COLO829 (cell line): ENCODE results near the gene OPCML.
A peak's percentile ranks its signal among the peaks of the same experiment; 100 is the strongest.

Experiments used
- DNase-seq: peaks from one replicate; pipeline ENCODE4 v3.0.0; 2012; ENCODE audit warnings: low spot score

The OPCML gene

DNA sequence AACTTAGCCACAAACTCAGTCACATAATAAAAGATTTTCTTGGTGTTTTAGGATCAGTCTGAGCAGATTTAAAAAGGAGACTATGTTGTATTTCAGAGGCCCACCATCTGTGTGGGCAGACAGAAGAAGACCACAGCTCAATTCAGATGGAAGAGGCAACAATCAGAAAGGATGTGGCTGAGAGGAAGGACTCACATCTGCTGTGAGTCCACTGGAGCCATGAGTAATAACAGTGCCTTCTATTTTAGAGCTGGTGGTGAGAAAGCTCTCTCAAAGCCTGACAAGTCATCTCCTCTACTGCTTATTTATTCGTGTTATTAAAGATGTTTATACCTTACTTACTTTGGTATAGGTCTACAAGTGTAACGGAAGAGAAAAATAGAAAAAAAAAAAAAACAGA lies 357.2 kb downstream of the OPCML start:
- DNase-seq = no peak

DNA sequence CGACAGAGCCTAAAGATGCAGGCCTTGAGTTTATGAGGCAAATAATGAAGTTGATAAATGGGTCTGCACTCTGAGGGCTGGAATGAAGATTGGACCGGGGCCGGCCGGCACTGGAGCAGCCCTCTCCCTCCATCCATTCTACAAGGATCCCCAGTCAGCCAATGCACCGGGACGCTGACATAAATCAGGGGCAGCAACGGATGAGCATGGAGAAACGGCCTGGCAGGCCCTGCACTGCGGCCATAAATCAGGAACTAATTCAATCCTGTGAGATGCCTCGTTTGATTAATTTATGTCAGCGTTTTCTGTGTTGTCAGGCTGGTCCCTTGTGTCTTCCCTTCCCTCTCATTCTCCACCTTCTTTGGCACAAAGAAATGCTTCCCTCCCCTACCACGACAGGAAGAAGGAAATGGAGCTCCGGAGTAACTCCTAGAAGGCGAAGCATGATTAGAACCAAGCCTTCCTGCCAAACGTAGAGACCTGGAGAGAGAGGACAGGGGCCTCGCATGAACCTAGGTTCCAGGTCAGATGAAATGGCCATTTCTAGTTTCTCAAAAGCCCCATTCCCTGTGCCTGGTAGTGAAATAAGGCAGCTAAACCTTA lies 358.4 kb downstream of the OPCML start:
- DNase-seq = no peak

DNA sequence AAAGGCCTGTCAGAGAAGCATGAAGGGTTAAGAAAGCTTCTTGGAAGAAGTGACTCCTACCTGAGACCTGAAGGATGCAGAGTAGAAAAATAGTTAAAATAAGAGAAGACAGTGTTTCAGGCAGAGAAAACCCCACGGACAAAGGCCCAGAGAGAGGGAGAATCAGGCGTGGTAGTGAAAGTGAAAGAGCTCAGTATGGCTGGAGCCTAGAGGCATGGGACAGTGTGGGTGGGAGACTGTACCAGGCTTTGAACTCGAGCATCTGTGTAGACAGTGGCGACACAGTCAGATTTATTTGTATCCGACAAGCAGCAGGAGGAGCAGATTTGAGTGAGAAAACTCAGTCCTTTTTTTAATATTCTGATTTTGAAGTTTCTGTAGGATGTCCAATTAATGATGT lies 360.0 kb downstream of the OPCML start:
- no peak for DNase-seq

DNA sequence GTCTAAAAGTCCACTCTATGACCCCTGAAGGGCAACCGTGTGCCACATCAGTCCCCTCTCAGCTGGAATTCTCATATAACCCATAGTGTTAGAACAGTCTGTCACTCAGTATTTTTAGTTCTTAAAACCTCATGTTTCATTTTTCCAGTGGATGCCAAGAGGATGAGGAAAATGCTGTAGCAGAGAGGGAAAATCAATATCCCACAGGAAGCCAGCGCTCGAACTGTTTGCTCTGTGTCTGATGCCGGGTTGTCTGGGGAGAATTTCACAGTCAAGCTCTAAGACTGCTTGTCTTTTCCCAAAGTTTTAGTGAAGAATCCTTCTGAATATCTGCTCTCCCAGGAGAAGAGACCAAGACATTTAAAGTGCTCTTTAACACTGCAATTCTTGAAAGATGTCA lies 360.9 kb downstream of the OPCML start:
- DNase-seq = no peak

DNA sequence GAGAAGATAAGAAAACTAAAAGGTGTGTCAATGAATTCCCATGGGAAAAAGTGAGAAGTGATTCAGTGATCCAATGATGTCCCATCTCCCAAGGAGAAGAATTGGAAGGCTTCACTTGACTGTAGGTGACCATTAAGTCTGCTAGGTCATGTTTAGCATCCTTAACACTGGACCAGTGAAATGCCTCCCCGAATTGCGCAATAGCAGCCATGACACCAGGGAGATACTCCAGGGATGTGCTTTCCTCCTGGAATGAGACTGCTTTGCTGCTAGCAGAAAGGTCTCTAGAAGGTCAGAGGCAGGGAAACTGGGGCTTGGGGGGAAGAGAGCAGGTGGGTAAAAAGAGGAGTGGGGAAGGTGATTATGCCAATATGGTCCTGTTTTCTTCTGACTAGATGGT lies 364.3 kb downstream of the OPCML start:
- no peak for DNase-seq

DNA sequence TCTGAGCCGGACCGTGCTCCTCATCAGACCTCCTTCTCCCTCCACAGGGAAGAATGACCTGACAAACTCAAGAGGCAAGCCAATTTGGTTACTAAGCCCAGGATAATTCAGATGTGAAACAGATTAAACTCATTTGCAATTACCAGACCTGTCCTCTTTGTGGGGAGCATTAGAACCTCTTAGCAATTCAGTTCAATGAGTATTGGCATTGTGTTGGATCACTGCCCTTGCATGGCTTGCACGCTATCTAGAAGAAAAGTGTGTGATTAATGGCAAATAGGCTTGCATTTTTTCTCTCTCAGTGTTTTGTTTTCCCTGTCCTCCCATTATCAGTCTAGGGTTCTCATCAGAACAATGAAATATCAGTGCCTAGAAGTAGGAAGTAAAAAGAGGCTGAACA lies 365.6 kb downstream of the OPCML start:
- DNase-seq = no peak

DNA sequence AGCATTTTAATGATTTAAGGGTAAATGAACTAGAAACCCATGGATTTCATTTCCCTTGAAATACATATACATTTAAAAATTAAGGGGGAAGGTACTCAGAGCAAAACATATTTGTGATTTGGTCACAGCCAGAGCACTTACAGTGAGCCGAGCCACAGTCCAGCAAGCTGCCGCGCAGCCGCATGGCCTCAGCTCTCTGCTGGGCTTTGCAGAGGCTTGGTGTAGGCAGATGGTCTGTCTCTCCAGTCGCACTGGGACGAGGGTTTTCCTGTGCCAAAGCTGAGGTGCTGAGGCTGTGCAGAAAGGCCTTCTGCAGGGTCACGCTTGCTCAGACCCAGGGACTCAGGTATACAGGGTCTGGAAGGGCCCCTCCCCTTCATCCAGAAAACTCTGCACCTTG lies 367.3 kb downstream of the OPCML start:
- no peak for DNase-seq

DNA sequence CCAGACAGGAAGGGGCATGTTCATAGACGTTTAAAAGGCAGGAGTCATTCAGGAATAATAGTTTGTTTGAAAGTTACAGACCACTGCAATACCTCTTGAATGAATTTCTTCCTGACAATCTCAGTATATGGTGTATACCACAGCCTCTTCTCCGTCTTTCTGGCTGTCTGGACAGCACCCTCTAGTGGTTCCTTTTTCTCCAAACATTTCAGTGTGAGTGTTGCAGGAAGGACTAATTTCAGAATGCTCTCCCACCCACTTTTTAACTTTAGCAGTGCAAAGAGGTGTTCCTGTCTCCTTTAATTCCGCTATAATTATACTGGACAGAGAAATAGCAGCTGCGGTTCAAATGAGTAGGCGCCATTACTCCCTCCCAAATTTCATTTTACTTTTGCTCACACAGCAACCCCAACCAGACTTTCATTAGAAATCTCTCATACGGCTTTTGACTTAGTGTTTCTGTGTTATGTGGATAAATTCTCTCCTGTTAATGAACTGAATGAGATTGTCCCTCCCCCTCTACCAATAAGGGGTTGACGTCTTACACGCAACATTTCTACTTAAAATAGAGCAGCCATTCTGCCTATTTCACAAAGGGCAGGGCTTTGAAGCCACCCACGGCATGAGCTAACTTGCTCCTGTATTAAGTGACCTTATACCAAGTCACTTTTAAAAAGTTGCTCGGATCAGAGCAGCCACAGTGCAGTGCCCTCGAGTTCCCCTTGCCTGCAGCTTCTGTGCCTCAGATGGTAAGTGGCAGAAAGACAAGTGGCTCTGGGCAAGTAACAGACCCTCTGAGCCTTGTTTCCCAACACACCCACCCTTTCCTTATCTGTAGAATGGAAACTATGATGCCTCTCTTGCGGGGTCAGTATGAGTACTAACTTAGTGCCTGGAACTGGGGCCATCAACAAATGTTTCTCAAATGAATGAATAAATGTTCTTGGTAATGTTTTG lies 368.6 kb downstream of the OPCML start:
- peak; percentile 48 for DNase-seq

DNA sequence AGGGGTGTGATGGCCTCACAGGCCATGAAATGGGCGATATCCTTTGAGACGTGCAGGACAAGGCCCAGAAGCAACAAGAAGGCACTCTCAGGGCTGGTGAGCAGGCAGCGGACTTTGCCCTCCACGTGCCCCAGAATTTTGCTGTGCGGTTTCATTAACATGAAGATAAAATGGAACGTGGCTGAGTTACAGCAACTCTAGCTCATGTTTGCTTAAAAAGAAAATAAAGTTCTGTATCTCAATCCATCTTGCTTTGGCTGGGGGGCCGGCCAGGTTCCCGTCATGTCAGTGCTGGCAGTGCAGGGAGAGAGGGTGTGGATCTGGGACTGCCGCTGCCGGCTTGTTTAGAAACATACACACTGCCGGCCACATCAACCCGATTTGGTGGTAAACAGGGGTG lies 370.1 kb downstream of the OPCML start:
- DNase-seq = no peak

DNA sequence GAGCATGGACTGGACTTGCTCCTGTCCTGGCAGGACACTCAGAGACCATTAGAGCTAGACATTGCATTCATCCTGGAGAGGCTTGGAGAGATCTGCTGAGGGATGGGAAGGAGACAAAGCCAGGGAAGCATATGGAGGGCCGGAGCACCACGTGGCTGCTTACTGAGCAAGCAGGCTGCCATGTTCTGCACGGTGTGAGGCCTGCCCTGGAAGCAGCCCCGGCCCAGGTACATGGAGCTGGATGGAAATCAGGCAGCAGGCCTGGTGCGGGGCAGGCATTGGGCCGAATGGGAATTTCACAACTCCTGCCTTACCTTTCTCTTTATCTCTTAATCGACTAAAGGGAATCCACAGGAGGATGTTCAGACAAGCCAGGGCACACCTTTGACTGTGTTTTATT lies 371.5 kb downstream of the OPCML start:
- no peak for DNase-seq

DNA sequence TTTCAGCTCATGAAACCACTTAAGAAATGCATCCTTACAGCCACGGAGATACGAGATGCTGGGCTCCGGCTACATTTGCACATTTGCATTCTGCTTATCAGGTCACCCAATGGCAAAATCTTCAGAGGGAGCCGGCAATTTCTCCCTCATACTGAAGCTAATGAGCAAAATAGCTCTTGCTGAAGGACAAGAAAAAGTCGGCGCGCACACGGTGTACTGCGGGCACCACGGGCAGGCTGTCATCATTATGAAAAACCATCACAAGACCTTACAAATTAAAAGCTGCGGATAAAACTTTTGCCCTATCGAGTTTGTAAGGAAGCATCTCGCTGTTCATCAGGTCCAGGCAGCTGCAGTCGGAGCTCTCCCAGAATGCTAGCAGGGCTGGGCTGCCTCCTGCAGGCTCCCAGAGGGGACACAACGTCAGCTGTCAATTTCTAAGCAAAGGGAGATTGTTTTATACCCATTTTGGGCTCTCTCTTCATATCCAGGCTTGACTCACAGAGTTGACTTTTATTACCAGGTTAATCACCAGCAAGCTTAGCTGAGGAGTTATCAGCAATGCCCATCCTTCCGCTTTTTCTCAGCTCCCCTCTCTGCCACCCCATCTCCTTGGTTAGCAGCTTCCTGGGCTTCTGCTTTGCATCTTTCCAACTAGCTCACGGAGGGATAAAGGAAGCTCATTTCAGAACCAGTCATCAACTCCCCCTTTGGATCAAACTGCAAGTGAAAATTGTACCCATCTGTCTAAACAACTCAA lies 375.1 kb downstream of the OPCML start:
- DNase-seq = no peak

DNA sequence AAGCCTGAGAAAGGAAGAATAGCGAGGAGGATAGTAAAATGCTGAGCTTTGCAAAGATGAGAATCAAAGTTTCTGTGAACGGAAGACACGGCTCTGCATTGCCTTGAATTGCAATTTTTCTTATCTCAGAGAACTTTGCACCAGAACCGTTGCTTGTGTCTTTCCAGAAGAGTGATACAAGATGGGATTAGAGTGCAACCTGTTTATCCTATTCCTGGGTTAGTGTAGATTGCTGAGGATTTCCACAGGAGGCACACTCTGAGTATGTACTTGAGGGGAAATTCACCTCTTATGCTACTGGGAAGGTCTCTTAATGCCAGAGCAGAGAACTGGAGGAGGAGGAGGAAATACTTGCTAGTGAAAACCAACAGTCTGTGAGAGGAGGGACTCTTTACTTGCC lies 377.5 kb downstream of the OPCML start:
- DNase-seq = no peak

DNA sequence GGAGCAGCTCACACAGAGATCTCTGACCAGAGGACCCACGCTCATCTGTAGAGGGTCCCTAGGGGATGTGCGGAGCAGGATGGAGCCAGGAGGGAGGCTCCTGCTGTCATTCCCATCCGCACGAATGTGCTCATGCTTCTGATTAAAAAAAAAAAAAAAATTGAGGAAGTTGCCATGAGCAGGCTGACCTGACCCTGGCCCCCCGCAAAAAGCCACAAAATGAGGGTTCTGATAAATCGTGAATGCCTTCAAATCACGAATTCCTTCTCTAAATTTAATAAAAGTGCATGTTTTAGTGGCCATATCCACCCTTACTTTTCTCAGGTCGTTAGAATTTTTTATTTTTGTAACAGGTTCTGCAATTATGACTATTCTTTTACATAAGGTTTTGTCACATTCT lies 378.2 kb downstream of the OPCML start:
- no peak for DNase-seq

DNA sequence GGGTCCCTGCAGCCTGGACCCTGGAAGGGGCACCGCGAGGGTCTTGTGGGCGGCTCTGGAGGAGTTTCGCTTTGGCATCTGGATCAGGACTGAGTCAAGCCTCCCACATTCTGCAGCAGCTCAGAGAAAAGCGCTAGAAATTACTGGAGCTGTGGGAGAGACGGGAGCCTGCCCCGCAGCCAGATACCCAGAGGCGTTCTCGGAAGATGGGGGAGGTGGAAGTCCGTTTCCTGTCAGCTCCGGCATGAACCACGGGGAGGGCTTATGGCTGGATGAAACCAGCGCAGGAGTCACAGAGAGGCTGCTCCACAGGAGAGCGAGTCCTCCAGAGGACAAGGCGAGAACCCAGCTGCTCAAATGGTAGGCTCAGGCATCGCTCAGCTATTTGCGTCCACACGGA lies 379.3 kb downstream of the OPCML start:
- no peak for DNase-seq

DNA sequence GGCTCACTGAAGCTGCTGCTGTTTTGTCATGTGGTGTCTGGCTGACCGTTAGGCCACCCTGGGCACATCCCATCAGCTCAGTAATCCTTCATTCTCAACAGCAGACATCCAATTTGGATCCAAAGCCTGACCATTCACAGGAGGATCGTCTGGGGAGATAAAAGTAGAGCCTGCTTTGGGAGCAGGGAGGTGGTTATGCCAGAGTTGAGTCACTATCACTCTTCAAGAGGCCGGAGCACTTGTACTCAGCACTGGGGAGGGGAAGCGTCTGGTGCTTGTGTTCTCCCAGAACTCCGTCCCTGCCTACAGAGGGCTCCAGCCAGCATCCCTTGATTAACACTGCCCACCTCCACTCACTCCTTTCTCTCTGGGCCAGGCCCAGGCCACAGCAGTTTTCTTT lies 382.6 kb downstream of the OPCML start:
- DNase-seq = no peak

DNA sequence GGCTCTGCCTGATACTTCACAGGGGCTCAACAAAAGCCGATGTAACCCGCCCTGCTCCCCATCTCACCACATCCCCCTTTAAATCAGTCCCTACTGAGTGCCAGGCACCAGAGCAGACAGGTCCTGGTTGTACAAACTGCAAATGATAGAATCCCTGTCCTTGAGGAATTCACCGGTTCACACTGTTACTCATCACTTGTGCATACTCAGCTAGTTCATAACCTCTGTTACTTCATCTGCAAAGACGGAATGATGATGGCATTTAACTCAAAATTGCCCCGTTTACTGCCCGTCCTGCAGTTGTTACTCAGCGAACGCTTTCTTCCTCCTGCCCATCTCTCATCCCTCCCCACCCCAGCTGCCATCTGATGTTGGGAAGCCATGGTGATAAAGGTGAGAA lies 384.7 kb downstream of the OPCML start:
- no peak for DNase-seq

DNA sequence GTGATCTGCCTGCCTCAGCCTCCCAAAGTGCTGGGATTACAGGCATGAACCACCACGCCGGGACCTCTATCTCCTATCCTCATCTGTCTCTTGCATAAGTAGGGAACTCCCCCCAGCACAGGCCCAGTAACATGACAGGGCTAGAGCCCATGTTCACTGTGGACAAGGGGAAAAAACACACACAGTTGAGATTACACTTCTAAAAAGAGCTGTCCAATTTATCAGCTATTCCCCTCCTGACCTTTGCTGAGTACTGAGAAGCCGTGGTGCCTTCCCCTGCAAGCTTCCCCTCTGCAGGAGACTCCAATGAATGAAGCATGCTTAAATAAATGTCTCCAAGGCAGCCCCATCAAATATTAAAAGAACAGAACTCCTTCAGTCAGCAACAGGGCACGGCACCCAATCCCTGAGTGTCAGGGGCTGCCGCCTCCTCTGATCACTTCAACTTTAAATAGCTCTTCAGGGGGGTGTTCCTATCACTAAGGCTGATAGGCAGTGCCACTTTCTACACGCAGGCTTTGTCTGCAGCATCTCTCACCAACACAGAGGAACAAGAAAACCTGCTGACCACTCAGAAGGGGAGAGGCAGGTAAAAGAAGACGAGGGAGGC lies 385.5 kb downstream of the OPCML start:
- DNase-seq = no peak

DNA sequence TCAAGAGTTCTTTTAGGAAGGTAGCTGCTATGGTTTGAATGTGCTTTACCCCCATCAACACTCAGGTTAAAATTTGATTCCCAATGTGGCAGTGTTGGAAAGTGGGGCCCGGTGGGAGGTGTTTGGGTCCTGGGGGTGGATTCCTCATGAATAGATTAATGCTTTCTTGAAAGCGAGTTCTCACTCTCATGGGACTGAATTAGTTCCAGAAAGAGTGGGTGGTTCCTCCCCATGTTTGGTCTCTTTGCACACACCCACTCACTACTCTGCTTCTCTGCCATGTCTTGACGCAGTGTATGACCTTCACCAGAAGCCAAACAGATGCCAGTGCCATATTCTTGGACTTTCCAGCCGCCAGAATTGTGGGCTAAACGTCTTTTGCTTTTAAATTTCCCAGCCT lies 394.4 kb downstream of the OPCML start:
- DNase-seq = no peak

DNA sequence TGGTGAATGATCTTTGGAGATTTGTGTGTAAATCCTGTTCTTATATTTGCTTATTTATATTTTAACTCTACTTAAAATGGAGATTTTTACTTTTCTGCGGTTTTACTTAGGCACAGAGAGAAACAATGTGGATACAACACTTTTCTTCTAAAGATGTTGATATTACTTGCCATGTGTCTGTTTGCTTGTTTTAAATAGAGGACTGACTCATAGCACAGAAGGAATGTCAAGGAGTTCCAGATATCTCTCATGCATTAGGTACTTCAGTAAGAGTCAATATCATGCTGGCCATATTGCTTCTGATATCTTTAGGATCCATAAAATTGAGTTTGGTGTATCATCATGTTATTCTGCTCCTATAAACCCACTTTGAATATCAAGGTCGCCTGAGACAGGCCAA lies 395.0 kb downstream of the OPCML start:
- DNase-seq = no peak

DNA sequence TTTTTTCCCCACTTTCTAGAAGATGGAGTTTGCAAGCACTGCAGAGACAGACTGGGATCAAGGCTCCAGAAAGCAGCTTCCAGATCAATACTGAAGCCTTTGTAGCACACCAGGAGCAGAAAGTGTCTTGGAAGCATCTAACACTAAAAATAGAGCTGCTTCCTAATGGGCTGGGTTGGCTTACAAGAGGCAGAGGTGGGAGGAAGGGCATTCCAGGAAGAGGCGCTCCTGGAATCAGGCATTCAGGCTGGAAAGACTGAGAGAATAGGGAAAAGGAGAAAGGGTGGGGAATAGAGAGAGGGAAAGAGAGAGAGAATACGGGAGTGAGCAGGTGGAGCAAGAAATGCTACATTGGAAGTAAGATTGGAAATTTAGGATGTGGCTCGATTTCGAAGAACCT lies 395.9 kb downstream of the OPCML start:
- DNase-seq = no peak

DNA sequence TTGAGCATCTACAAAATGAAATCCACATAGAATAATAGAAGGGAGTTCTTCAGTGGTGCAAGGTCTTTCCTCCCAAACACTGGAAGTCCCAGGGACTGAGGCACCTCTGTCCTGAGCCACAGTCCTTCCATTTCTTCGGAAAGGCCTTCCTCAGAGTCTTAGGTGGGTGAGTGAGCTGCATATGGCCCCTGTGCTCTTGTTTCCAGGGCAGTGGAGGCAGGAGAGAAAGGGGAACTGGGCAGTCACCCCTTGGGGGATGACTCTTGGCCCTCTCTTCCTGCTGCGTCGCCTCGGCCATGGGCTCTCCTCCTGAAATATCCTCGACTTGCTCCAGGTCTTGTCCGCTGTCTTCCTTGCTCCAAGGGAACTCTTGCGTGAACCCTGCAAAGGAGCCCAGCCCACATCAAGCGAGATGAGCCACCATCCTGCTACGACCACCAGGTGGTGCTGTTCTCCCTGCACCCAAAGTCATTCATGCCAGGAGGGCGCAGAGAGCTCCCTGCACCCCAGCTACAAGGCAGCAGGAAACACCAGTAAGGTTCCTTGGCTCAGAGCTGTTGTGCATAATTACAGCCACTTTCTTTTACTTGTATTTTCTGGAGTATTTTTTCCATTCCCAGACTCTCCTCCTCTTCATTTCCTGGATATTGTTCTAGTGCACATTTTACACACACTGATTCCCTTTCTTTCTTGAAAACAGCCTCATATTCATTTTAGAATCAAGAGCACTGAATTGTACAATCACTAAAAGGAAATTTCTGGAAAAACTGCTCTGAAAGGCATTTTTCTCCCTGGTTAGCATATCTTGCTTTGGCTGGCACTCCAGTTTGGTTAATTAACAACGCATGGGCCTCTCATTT lies 397.8 kb downstream of the OPCML start:
- peak; percentile 54 for DNase-seq

DNA sequence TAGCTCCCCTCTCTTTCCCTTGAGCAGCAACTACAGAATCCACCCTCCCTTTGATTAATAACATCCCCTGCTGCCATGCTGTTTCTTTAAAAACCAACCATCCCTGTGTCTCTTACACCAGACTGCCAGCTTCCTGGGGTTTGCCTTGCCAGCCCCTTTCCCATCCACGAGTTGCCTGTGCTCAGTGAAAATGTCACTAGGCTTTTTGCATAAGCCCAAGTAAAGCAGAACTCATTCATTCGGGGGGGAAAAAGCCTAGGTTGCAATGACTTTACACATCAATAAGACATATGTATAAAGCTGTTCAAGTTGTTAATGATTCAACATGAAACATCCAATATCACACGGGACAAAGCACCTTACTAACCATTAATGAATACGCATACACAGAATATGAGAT lies 398.7 kb downstream of the OPCML start:
- no peak for DNase-seq
